Activated naive CD8-positive, alpha-beta T cell treated with anti-CD3 and anti-CD28 coated beads, Interleukin-2, amount 10 ng/mL, durations not matched to agents 7 days and 5 days (primary cell): ENCODE measurements around the gene CTPS1. TPM values are rescaled to one million over a fixed set of nuclear protein-coding genes. Genes with fewer than 3 reads are reported as not detected.

Experiments
- ATAC-seq: fragments of 150-1000 bp; cut with Tn5 transposase; one replicate; pipeline ENCODE4 v1.10.0; 2021; ENCODE audit warnings: low read depth, moderate library complexity
- POLR2A ChIA-PET: fragments of 350-600 bp; sonication (Branson Sonifier 250); formaldehyde crosslinking; loops from one replicate; lab custom pipeline; 2021; ENCODE audit warnings: antibody characterized with exemption; lab: Charles Lee
- DNase-seq: peaks from one replicate; pipeline ENCODE4 v3.0.0; 2021
- H3K27ac Mint-ChIP-seq: one replicate; pipeline ENCODE4 v1.8.0; 2022; ENCODE audit warnings: mild to moderate bottlenecking, mixed read lengths
- H3K27me3 Mint-ChIP-seq: one replicate; pipeline ENCODE4 v1.8.0; 2022; ENCODE audit warnings: mild to moderate bottlenecking, moderate library complexity, mixed read lengths
- H3K36me3 Mint-ChIP-seq: one replicate; pipeline ENCODE4 v1.8.0; 2021; ENCODE audit warnings: mild to moderate bottlenecking, mixed read lengths
- H3K4me1 Mint-ChIP-seq: one replicate; pipeline ENCODE4 v1.8.0; 2021; ENCODE audit warnings: mixed read lengths
- H3K4me3 Mint-ChIP-seq: one replicate; pipeline ENCODE4 v1.8.0; 2022; ENCODE audit warnings: mild to moderate bottlenecking, moderate library complexity, mixed read lengths
- H3K9me3 Mint-ChIP-seq: one replicate; pipeline ENCODE4 v1.8.0; 2021; ENCODE audit warnings: mixed read lengths
- total RNA-seq, 2 experiments: library from RNA; stranded (reverse); gene quantifications; one replicate each; pipeline ENCODE4 v1.2.3, GENCODE V29; 2021

Gene CTPS1
- total RNA-seq, 2 experiments from 2014 or later = 45.1 to 47.5 TPM

DNA sequence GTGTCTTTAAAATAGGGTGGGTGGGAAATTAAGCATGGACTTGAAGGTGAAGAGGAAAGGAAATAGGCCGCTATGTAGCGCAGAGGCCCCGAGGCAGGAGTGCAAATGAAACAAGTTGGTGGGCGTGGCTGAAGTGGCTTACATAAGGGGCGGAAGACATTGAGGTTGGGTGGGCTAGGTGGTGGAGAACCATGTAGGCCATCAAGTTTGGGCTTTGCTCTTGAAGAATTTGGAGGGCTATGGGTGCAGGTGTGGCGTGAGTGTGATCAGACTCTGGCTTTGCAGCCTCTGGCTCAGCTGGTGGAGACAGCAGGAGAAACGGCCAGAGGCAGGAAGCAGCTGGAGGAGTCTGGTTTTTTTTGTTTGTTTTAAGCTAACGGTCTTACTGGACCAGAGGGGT, 35.4 kb downstream of the CTPS1 start:
- POLR2A ChIA-PET = no interaction called here
- H3K27me3 Mint-ChIP-seq = no peaks in the 10 kb centered on the region
- peaks cover 21% of the 10 kb centered on the region for H3K36me3 Mint-ChIP-seq
- peaks cover 5% of the 10 kb centered on the region for H3K4me1 Mint-ChIP-seq
- DNase-seq (no peak), ATAC-seq (no peak)
- H3K9me3 Mint-ChIP-seq = no peaks in the 10 kb centered on the region
- peak overlapping the region; percentile 43 for H3K27ac Mint-ChIP-seq
- H3K4me3 Mint-ChIP-seq = no peak overlapping the region

DNA sequence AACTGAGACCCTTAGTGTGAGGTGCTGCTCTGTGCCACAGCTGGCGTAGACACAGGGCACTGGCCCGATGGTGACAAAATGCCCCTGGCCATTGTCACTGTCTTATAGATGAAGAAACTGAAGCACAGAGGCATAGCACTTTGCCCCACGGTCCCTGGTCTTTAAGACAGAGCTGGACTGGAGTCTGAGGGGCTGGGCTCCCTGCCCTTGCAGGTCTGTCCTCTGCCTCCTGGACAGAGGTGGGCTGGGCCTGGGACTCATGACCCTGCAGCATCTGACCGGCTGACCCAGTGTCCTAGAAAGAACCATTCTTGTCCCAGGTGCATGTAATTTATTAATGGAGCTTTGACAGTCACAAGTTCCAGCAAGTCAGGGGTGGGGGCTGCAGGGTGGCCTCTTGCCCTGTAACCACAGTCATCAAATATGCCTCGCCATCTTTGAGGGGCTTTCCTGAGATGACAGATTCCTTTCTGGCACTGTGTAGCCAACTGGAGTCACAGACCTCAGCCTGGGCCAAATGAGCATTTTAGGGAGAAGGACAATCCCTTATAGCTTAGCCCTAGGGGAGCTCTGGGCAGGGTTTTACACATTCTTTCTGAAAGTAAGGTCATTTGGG, 35.9 kb downstream of the CTPS1 start:
- Mint-ChIP-seq H3K4me1 (peaks cover 5% of the 10 kb centered on the region), H3K9me3 (no peaks in the 10 kb centered on the region), H3K27ac (peak overlapping the region; percentile 43), H3K36me3 (peaks cover 17% of the 10 kb centered on the region), H3K4me3 (no peak overlapping the region), H3K27me3 (no peaks in the 10 kb centered on the region)
- DNase-seq (no peak), ATAC-seq (peak; percentile 22)
- POLR2A ChIA-PET = no interaction called here

DNA sequence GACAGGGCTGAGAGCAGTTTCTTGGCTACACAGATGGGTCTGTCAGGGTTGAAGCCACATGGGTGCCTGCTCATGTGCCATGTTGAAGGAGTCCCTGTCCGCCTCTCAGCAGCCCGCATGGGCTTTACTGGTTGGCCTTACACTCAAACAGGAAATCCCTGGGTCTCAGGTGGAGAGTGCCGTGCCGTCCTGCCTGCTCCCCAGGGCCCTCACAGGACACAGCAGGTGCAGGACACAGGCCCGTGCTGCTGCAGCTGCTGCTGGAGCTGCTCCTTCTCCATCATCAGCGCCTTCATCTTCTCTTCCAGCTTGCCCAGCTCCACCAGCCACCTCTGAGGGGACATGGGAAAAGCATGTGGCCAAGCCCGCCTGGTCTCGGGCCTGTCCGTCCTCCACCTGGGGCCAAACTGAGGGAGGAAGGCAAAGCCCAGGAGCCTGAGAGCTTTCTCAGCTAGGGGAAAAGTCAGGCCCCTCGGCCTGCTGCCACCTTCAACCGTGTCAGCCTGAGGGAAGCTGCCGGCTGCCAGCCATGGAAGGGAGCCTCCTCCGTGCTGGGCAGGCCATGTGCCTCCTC, 36.5 kb downstream of the CTPS1 start:
- DNase-seq (no peak), ATAC-seq (no peak)
- POLR2A ChIA-PET = no interaction called here
- Mint-ChIP-seq H3K36me3 (peaks cover 14% of the 10 kb centered on the region), H3K27ac (no peak overlapping the region), H3K27me3 (no peaks in the 10 kb centered on the region), H3K4me3 (no peak overlapping the region), H3K4me1 (peaks cover 5% of the 10 kb centered on the region), H3K9me3 (no peaks in the 10 kb centered on the region)

DNA sequence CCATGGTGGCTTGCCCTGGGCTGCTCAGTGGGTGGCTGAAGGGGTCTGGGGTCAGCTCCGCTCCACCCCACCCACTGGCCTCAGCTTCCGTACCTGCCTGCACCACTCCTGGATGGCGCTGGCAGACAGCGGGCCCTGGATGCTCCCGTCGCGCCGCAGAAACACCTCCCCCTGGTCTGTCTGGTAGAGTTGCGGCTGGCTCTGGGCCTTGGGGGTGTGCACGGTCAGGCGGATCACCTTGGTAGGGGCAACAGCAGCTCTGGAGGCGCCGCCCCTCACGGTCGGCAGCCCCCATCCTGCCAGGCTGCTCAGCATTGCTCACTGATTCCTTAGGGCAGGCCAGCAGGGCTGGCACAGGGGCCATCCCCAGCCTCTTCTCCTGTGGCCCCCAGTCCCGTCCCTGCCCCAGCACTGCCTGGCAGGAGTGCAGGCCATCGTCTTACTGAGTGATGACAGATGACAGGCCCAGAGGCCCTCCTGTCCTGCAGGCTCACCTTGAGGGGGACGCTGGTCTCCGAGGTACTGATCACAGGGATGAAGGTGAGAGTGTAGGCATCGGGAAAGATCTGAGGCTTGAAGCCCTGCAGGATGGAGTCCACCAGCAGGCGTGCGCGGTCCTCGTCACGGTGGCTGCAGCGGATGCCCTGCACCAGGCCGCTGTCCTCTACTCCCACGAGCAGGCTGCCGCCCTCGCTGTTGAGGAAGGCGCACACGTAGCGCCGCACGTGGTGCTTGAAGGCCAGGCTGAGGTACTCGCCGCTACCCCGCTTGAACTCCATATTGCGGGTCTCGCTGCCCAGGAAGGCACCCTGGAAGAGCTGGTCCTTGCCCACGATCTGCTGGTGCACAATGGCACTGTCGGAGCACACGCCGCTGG, 37.9 kb downstream of the CTPS1 start:
- Mint-ChIP-seq H3K9me3 (no peaks in the 10 kb centered on the region), H3K4me1 (peaks cover 7% of the 10 kb centered on the region), H3K4me3 (no peak overlapping the region), H3K27ac (no peak overlapping the region), H3K27me3 (no peaks in the 10 kb centered on the region), H3K36me3 (peaks cover 11% of the 10 kb centered on the region)
- POLR2A ChIA-PET = no interaction called here
- DNase-seq = no peak
- ATAC-seq = no peak

DNA sequence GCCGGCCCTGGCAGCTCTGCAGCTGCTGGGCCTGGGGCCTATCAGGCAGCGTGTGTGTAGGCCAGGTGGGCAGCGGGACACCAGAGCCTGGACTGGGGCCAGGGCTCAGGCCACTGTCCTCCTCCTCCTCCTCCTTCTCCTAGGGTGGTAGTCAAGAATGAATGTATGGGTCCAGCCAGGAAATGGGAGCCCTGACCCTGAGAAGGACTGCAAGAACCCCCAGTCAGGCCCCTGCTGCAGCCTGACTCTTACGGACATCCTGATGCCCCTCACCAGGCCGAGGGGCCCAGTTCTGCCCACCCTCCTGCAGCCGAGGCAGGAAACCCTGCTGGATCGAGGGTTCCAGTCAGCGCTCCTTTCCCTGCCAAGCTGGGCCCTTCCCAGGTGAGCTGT, 38.5 kb downstream of the CTPS1 start:
- Mint-ChIP-seq H3K27ac (no peak overlapping the region), H3K36me3 (peaks cover 11% of the 10 kb centered on the region), H3K4me1 (peaks cover 7% of the 10 kb centered on the region), H3K9me3 (no peaks in the 10 kb centered on the region), H3K27me3 (no peaks in the 10 kb centered on the region), H3K4me3 (no peak overlapping the region)
- POLR2A ChIA-PET = no interaction called here
- ATAC-seq = no peak
- DNase-seq = no peak

DNA sequence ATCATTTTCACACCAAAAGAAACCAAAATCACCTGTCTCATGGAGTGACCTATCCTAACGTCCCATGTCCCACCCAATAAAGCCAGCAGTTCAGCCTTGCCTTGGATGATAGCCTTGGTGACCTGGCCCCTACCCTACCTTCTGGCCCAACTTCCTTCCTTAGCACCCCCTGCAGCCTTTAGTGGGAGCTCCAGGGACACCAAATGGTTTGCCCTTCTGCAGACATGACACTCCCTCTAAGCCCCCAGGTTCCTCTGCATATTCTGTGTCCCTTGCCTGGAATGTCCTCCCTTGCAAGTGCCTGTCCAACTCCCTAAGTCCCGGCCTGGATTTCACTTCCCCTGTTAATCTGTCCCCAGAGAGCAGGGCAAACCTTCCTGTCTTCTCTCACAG, 39.9 kb downstream of the CTPS1 start:
- no peak for DNase-seq
- Mint-ChIP-seq H3K36me3 (peaks cover 9% of the 10 kb centered on the region), H3K9me3 (no peaks in the 10 kb centered on the region), H3K4me1 (peaks cover 7% of the 10 kb centered on the region), H3K4me3 (no peak overlapping the region), H3K27ac (no peak overlapping the region), H3K27me3 (no peaks in the 10 kb centered on the region)
- no peak for ATAC-seq
- POLR2A ChIA-PET = no interaction called here

DNA sequence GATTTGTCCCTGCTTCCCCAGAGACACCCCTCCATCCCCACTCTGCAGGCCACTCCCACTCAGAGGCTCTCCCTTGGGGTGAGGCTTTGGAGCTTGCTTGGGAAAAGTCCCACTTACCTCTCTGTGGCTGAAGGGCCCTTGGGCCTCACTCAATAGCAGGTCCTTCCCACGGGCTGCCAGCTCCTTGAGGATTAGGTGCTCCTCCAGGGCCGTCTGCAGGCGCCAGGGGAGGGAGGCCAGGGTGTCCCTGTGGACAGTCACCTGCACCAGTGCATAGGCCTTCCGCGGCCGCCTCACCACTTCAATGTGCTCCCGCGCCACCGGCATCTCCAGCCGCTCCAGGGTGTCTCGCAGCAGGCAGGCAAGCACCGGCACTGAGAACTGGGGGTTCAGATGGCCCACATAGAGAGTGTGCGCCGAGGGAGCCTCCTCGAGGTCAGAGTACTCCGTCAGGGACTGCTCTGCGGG, 40.6 kb downstream of the CTPS1 start:
- H3K27me3 Mint-ChIP-seq = no peaks in the 10 kb centered on the region
- H3K4me3 Mint-ChIP-seq = no peak overlapping the region
- POLR2A ChIA-PET = no interaction called here
- DNase-seq (no peak), ATAC-seq (no peak)
- no peak overlapping the region for H3K27ac Mint-ChIP-seq
- H3K4me1 Mint-ChIP-seq = peaks cover 5% of the 10 kb centered on the region
- H3K9me3 Mint-ChIP-seq = no peaks in the 10 kb centered on the region
- H3K36me3 Mint-ChIP-seq = peaks cover 4% of the 10 kb centered on the region

DNA sequence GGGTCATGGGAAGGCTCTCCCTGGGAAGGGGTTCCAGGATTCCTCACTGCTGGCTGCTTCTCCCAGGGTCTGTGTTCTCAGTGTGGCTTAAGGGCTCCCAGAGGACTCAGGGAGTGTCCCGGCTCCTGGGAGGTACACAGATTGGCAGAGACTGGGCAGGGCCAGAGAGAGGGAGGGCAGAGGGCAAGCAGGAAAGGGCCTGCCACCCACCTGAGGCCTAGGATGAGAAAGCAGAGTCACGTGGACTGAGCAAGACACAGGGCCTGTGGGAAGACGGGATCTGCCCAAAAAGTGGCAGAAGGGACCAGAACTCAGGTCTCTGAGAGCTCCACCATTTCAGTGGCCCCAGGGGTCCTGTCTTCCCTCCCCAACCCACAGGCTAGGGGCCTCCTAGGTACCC, 41.2 kb downstream of the CTPS1 start:
- POLR2A ChIA-PET = no interaction called here
- Mint-ChIP-seq H3K4me3 (no peak overlapping the region), H3K27me3 (no peaks in the 10 kb centered on the region), H3K4me1 (peaks cover 5% of the 10 kb centered on the region), H3K27ac (no peak overlapping the region), H3K9me3 (no peaks in the 10 kb centered on the region), H3K36me3 (peaks cover 4% of the 10 kb centered on the region)
- no peak for DNase-seq
- no peak for ATAC-seq

DNA sequence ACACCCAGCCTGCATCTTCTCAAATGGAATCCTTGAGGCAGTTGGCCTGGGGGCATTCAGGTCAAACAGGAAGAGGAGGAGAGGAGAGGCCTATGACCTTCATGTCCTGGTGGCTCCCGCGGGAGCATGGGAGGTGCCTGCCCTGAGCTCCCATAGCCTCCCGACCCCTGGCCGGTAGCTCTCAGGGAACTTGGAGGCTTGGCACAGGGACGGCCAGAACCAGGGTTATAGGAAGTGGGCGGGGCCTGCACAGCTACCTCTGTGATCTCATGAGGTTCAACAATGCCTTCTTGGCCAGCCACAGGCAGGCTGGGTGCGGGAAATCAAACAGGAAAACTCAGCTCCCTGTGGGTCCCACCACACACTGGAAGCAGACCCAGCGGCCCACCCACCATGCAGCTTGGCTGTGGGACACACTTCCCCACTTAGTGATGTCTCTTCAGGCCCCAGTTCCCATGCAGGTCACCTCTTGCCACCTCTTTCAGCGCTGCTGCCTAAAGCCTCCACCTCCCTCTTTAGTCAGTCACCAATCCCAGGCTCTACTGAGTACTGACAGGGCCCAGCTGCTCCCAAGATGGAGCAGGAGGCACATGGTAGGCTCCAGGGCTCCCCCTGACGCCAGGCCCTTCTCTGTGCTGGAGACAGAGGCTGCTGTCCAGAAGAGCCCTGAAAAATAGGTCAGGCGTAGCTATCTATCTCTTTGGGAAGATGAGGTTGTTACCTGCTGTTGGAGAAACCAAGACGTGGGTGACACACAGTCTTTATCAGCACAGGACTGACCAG, 42.2 kb downstream of the CTPS1 start, which contains the start of gene SLFNL1:
Gene SLFNL1, minus strand, starts transcription at position 200 of the 783 bp plus-strand sequence. CDS start 1,065 bp downstream, outside the sequence.
- no peak for DNase-seq
- Mint-ChIP-seq H3K27me3 (no peaks in the 10 kb centered on the region), H3K9me3 (no peaks in the 10 kb centered on the region), H3K4me1 (peaks cover 11% of the 10 kb centered on the region), H3K27ac (peak within 1 kb of the TSS; percentile 68), H3K36me3 (peaks cover 6% of the 10 kb centered on the region), H3K4me3 (no peak within 1 kb of the TSS)
- POLR2A ChIA-PET = interaction anchor here (0.9 kb wide), 1 partner anchor 12 kb away, joined by 3 read pairs; no protein-coding TSS in a partner anchor
- no peak for ATAC-seq

DNA sequence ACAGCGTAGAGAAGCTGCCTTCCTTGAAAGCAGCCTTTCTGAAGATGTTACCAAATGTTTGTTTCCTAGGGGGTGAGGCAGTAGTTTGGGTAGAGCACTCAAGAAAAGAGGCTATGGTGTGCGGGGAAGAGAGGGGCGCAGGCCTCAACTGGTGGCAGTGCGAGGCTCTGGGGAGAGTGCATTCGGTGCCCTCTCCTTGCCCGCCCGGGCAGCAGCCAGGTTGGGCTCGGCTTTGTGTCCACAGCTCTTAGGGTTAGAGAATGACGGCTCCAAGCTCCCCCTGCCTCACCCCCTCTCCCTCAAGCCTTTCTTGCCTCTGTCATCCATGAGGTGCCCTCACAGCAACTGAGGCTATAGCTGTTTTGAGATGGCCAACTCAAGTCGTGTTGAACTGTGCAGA, 42.9 kb downstream of the CTPS1 start:
- H3K9me3 Mint-ChIP-seq = no peaks in the 10 kb centered on the region
- ATAC-seq (no peak), DNase-seq (no peak)
- H3K4me3 Mint-ChIP-seq = no peak overlapping the region
- no peak overlapping the region for H3K27ac Mint-ChIP-seq
- POLR2A ChIA-PET = no interaction called here
- peaks cover 7% of the 10 kb centered on the region for H3K36me3 Mint-ChIP-seq
- no peaks in the 10 kb centered on the region for H3K27me3 Mint-ChIP-seq
- peaks cover 11% of the 10 kb centered on the region for H3K4me1 Mint-ChIP-seq

DNA sequence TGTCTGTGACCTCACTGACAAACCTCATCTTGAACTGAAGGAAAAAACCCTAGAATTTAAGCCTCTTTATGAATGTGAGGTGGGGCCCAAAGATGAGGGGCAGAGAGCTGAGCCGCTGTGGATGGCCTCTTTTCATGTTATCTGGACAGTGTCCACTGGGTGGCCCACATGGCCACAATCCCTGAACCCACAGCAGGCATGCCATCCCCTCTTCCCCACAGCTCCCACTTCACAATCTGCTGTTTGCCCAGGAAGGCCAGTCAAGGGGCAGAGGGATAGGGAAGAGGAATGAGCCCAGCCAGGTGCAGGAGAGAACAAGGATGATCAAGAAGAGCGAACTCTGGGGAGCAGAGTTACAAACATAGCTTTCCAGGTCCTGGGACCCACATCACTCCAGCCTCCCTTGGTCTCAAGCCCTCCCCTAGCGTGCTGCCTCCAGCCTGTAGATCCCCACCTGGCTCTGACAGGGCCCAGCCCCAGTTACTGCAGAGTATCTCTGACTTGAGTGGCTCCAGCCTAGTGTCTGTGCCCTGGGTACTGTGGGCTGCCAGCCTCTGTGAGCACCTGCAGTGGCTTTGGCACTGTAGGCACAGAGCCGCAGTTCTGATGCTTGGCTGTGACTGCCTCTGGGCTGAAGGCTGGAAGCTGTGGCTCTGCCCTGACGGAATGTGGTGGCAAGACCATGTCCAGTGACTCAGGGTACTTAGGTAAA, 43.9 kb downstream of the CTPS1 start:
- H3K36me3 Mint-ChIP-seq = peaks cover 11% of the 10 kb centered on the region
- DNase-seq = no peak
- POLR2A ChIA-PET = no interaction called here
- H3K9me3 Mint-ChIP-seq = no peaks in the 10 kb centered on the region
- H3K27ac Mint-ChIP-seq = no peak overlapping the region
- no peak for ATAC-seq
- H3K4me3 Mint-ChIP-seq = no peak overlapping the region
- H3K4me1 Mint-ChIP-seq = peaks cover 11% of the 10 kb centered on the region
- no peaks in the 10 kb centered on the region for H3K27me3 Mint-ChIP-seq

DNA sequence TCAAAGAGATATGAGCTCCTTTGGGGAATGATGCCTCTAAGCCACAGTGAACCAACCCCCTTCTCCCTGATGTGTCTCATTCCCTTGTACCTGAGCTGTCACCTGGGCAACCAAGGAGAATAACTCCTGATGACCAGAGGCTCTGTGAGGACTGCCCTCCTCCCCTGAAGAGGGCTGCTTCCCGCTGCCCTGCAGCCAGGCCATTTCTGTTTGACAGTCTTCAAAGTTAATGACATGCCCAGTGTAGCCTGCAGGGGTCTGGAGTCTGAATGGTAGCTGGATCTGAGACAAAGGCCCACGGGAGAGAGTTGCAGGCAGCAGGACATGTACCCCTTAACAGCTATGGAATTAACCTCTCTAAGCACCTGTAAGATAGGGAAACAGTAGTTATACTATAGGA, 45.5 kb downstream of the CTPS1 start:
- H3K9me3 Mint-ChIP-seq = no peaks in the 10 kb centered on the region
- H3K27ac Mint-ChIP-seq = no peak overlapping the region
- ATAC-seq (no peak), DNase-seq (no peak)
- H3K36me3 Mint-ChIP-seq = peaks cover 8% of the 10 kb centered on the region
- H3K4me3 Mint-ChIP-seq = no peak overlapping the region
- POLR2A ChIA-PET = interaction anchor here (1.5 kb wide), 1 partner anchor 45 kb away, joined by 3 read pairs; no protein-coding TSS in a partner anchor
- peaks cover 11% of the 10 kb centered on the region for H3K4me1 Mint-ChIP-seq
- no peaks in the 10 kb centered on the region for H3K27me3 Mint-ChIP-seq
